ENCODE measurements around the gene AFF3.
"Not testable (repeated sequence)": the region's sequence is repeated elsewhere in the genome, so short reads cannot be mapped to it uniquely, and the experiment has no call there.

Gene AFF3

GRCh38 chr2:99960291-99960690 is 182.1 kb downstream of the AFF3 start:
- DNase-seq (ENCODE audit: low read depth) = no peak

GRCh38 chr2:99959261-99960014 is 183.0 kb downstream of the AFF3 start:
- no peak for DNase-seq (ENCODE audit: low read depth)

GRCh38 chr2:99957332-99958133 is 184.9 kb downstream of the AFF3 start:
- no peak for DNase-seq (ENCODE audit: low read depth)

GRCh38 chr2:99956232-99957030 is 186.0 kb downstream of the AFF3 start:
- no peak for DNase-seq (ENCODE audit: low read depth)

- no peak for DNase-seq (ENCODE audit: low read depth)
Observed at GRCh38 chr2:99953750-99954149, 188.6 kb downstream of the AFF3 start.

GRCh38 chr2:99949963-99950362 is 192.4 kb downstream of the AFF3 start:
- DNase-seq (ENCODE audit: low read depth) = no peak

- DNase-seq (ENCODE audit: low read depth) = no peak
Observed at GRCh38 chr2:99949530-99949929, 192.9 kb downstream of the AFF3 start.

- no peak for DNase-seq (ENCODE audit: low read depth)
Observed at GRCh38 chr2:99948010-99948409, 194.4 kb downstream of the AFF3 start.

GRCh38 chr2:99947366-99947765 is 195.0 kb downstream of the AFF3 start:
- DNase-seq (ENCODE audit: low read depth) = not testable (repeated sequence)

GRCh38 chr2:99944019-99944418 is 198.4 kb downstream of the AFF3 start:
- DNase-seq (ENCODE audit: low read depth) = no peak

- no peak for DNase-seq (ENCODE audit: low read depth)
Observed at GRCh38 chr2:99942561-99943347, 199.6 kb downstream of the AFF3 start.

- no peak for DNase-seq (ENCODE audit: low read depth)
Observed at GRCh38 chr2:99940963-99941362, 201.4 kb downstream of the AFF3 start.

- DNase-seq (ENCODE audit: low read depth) = no peak
Observed at GRCh38 chr2:99939135-99939534, 203.3 kb downstream of the AFF3 start.

- no peak for DNase-seq (ENCODE audit: low read depth)
Observed at GRCh38 chr2:99938250-99938649, 204.1 kb downstream of the AFF3 start.

- DNase-seq (ENCODE audit: low read depth) = no peak
Observed at GRCh38 chr2:99936065-99936464, 206.3 kb downstream of the AFF3 start.

GRCh38 chr2:99935662-99936061 is 206.7 kb downstream of the AFF3 start:
- no peak for DNase-seq (ENCODE audit: low read depth)

- no peak for DNase-seq (ENCODE audit: low read depth)
Observed at GRCh38 chr2:99933894-99934650, 208.3 kb downstream of the AFF3 start.

GRCh38 chr2:99933491-99933890 is 208.9 kb downstream of the AFF3 start:
- not testable (repeated sequence) for DNase-seq (ENCODE audit: low read depth)

GRCh38 chr2:99928470-99929053 is 213.8 kb downstream of the AFF3 start:
- no peak for DNase-seq (ENCODE audit: low read depth)

- not testable (repeated sequence) for DNase-seq (ENCODE audit: low read depth)
Observed at GRCh38 chr2:99927690-99928207, 214.6 kb downstream of the AFF3 start.
